GM12878 (cell line): ENCODE data around the gene SNCB. TPM values are rescaled to one million over a fixed set of nuclear protein-coding genes. Genes with fewer than 3 reads are reported as not detected.

Experiments
- ATAC-seq: fragments of 200-7000 bp; cut with Tn5 transposase; 3 replicates; pipeline ENCODE4 v1.9.1; 2020; ENCODE audit warnings: mild to moderate bottlenecking, moderate library complexity
- BruUV-seq: library from RNA; stranded (reverse); fragments of 400-500 nt; replicated peaks from 2 replicates; lab custom pipeline; 2021; lab: Mats Ljungman, UMichigan
- CTCF ChIA-PET: fragments of 300-600 bp; sonication (Branson Sonifier 250); formaldehyde crosslinking; extraction: SDS; loops from one replicate; lab custom pipeline; 2021; ENCODE audit warnings: inconsistent platforms; lab: Yijun Ruan, JAX
- POLR2A ChIA-PET: fragments of 350-600 bp; formaldehyde crosslinking; extraction: SDS; loops from one replicate; lab custom pipeline; 2021; ENCODE audit warnings: inconsistent platforms; lab: Charles Lee
- RAD21 ChIA-PET: fragments of 300-600 bp; sonication (Branson Sonifier 250); formaldehyde crosslinking; loops from one replicate; lab custom pipeline; 2023; ENCODE audit warnings: antibody characterized with exemption; ENCODE audit not compliant: unreplicated experiment; lab: Charles Lee
- SMC1A ChIA-PET: fragments of 300-600 bp; sonication (Branson Sonifier 250); formaldehyde crosslinking; loops from one replicate; lab custom pipeline; 2023; ENCODE audit not compliant: unreplicated experiment, uncharacterized antibody; lab: Charles Lee
- DNase-seq: peaks from one replicate; pipeline ENCODE4 v3.0.0-alpha.2; 2011; ENCODE audit warnings: low read depth, low spot score
- FAIRE-seq: peaks from 3 replicates; lab custom pipeline; 2011; peaks lifted over from hg19 to GRCh38; lab: Jason Lieb, UNC
- H2AFZ ChIP-seq: 2 replicates; pipeline ENCODE4 v1.6.0; 2011; ENCODE audit warnings: low read depth, low read length, control low read depth; ENCODE audit not compliant: control insufficient read depth
- H3K27ac ChIP-seq: 2 replicates; pipeline ENCODE4 v1.5.1; 2011; ENCODE audit warnings: control low read depth; ENCODE audit not compliant: control insufficient read depth, insufficient read depth
- H3K27me3 ChIP-seq, 2 experiments: replicated peaks in 1 of 2; 2 replicates each; pipeline versions ENCODE4 v1.6.0 to v1.6.1; 2011; ENCODE audit warnings: low read length in 1 of 2; ENCODE audit not compliant: control insufficient read depth in 2 of 2, insufficient read depth in 2 of 2
- H3K36me3 ChIP-seq, 2 experiments: 2 replicates each; pipeline ENCODE4 v1.5.1; 2011; ENCODE audit warnings: low read length in 1 of 2; ENCODE audit not compliant: control insufficient read depth in 2 of 2, insufficient read depth in 2 of 2
- H3K4me1 ChIP-seq: 2 replicates; pipeline ENCODE4 v1.6.1; 2011; ENCODE audit warnings: mild to moderate bottlenecking, low read length, moderate library complexity, mixed read lengths; ENCODE audit not compliant: control insufficient read depth, insufficient read depth
- H3K4me2 ChIP-seq: 2 replicates; pipeline ENCODE4 v1.6.0; 2011; ENCODE audit warnings: control low read depth; ENCODE audit not compliant: control insufficient read depth, insufficient read depth
- H3K4me3 ChIP-seq: fragments of 200-600 bp; sonication (generic); 2 replicates; pipeline ENCODE4 v1.5.1; 2016
- H3K79me2 ChIP-seq: 2 replicates; pipeline ENCODE4 v1.6.0; 2011; ENCODE audit warnings: low read length; ENCODE audit not compliant: control insufficient read depth, insufficient read depth
- H3K9ac ChIP-seq: 2 replicates; pipeline ENCODE4 v1.8.0; 2011; ENCODE audit warnings: low read length, control low read depth, mixed read lengths; ENCODE audit not compliant: control insufficient read depth, insufficient read depth
- H3K9me3 ChIP-seq: replicated peaks from 3 replicates; pipeline ENCODE4 v1.5.1; 2011; ENCODE audit warnings: mild to moderate bottlenecking, low read length; ENCODE audit not compliant: control insufficient read depth, insufficient read depth
- H4K20me1 ChIP-seq: 2 replicates; pipeline ENCODE4 v1.6.0; 2011; ENCODE audit not compliant: control insufficient read depth, insufficient read depth
- CBX5 ChIP-seq: sonication (generic); IDR thresholded peaks from 2 replicates; pipeline ENCODE4 v1.6.1; 2016; ENCODE audit warnings: low read depth, moderate library complexity, mild to moderate bottlenecking, inconsistent platforms
- GATAD2B ChIP-seq: fragments of 450-650 bp; conservative IDR thresholded peaks from 2 replicates; pipeline ENCODE4 v1.6.1; 2017; ENCODE audit warnings: low read depth, mild to moderate bottlenecking, moderate library complexity
- HDGF ChIP-seq: fragments of 450-650 bp; IDR thresholded peaks from 2 replicates; pipeline ENCODE4 v1.6.1; 2016; ENCODE audit warnings: antibody characterized with exemption
- IKZF1 ChIP-seq: fragments of 450-650 bp; conservative IDR thresholded peaks from 2 replicates; pipeline ENCODE4 v1.6.1; 2017; ENCODE audit warnings: antibody characterized with exemption, mild to moderate bottlenecking
- RFX5 ChIP-seq: IDR thresholded peaks from 2 replicates; pipeline ENCODE4 v1.6.1; 2011; ENCODE audit warnings: low read depth, low read length, improper control_type of control experiment
- RUNX3 ChIP-seq: IDR thresholded peaks from 2 replicates; pipeline ENCODE4 v1.6.1; 2012; ENCODE audit warnings: low read length, inconsistent platforms
- ZNF207 ChIP-seq: fragments of 450-650 bp; IDR thresholded peaks from 2 replicates; pipeline ENCODE4 v1.6.1; 2014; ENCODE audit warnings: antibody characterized with exemption, mild to moderate bottlenecking, borderline replicate concordance
- ZNF384 ChIP-seq: IDR thresholded peaks from 2 replicates; pipeline ENCODE4 v1.6.1; 2012; ENCODE audit warnings: low read depth, mild to moderate bottlenecking, low read length, improper control_type of control experiment, borderline replicate concordance
- WGBS: methylation state at CpG from one replicate; pipeline ENCODE4 v1.1.6; 2016; ENCODE audit warnings: low lambda C conversion rate; ENCODE audit not compliant: insufficient replicate concordance, insufficient coverage; ENCODE audit errors: missing lambda C conversion rate; 5-methylcytosine and 5-hydroxymethylcytosine counted together
- in situ Hi-C: fragments of 300-500 bp; cut with MboI; formaldehyde crosslinking; loops from 9 replicates; pipeline ENCODE4 v1.14.3; 2018; ENCODE audit warnings: mixed read lengths
- intact Hi-C: fragments of 100-400 bp; cut with micrococcal nuclease; formaldehyde crosslinking; loops from one replicate; pipeline ENCODE4 v1.14.2; 2022; ENCODE audit not compliant: unreplicated experiment
- polyA plus RNA-seq, 11 experiments: library from polyadenylated mRNA; depleted of rRNA in 4 of 11; unstranded in 6 of 11; stranded (reverse) in 5 of 11; fragments of >200 nt; fragmentation: Nextera tagmentation in 4 of 11; fragmentation: Illumina TruSeq in 1 of 11; extraction: Ambion mirVana in 4 of 11; extraction: Trizol in 1 of 11; gene quantifications; 1 replicate in 1 of 11; 2 replicates in 10 of 11; pipeline versions ENCODE4 v1.2.1 to v1.2.3, GENCODE V29; 2011 to 2016; ENCODE audit warnings: inconsistent platforms in 2 of 11, missing spikeins in 2 of 11, low read depth in 1 of 11
- total RNA-seq, 4 experiments: library from RNA; depleted of rRNA in 3 of 4; stranded (reverse); fragments of >200 nt in 3 of 4; fragmentation: Illumina TruSeq in 1 of 4; extraction: Trizol in 1 of 4; gene quantifications; 2 replicates each; pipeline versions ENCODE4 v1.2.1 to v1.2.3, GENCODE V29; 2013 to 2021
- TF ChIP-seq, protein P1 (sequence below): fragments of 450-650 bp; formaldehyde crosslinking; IDR thresholded peaks from 2 replicates; pipeline ENCODE4 v1.4.0; 2022; ENCODE audit warnings: mild to moderate bottlenecking, moderate library complexity
- TF ChIP-seq, protein P2 (sequence below): IDR thresholded peaks from 2 replicates; pipeline ENCODE4 v1.6.1; 2012; ENCODE audit warnings: improper control_type of control experiment, low read depth, low read length; ENCODE audit not compliant: insufficient replicate concordance

The SNCB gene
- total and polyA plus RNA-seq, 10 of the 15 experiments (the other 5 are each of a cell fraction or from before 2014, with no cell fraction given) = 0.75 TPM; not detected in 9

DNA sequence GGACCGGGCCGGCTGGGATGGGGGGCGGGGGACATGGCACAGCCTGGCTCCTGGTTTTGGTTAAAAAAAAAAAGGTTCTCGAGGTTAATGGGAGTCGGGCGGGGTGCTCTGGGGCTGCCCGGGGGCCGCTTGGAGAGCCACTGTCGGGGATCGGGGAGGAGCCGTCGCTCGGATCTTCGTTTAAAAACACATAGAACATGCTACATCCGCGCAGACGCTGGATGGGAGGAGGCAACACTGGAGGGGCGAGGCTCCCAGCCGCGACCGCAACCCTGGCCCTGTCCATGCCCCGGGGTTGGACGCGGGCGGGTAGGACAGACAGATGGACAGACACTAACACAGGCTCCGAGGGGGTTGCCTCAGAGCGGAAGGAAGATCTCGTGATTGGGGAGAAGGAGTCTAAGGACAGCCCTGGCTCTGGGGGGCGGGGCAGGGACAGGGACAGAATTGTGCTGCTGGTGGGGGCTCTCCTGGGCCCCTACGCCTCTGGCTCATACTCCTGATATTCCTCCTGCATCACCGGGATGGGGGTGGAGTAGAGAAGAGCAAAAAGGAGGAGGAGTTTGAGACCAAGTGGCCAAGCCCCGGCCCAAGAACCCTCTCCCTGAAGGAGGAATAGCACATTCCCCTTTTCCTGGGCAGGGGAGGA, 9.9 kb downstream of the SNCB start (continued):
- TF ChIP-seq, protein P1, sequence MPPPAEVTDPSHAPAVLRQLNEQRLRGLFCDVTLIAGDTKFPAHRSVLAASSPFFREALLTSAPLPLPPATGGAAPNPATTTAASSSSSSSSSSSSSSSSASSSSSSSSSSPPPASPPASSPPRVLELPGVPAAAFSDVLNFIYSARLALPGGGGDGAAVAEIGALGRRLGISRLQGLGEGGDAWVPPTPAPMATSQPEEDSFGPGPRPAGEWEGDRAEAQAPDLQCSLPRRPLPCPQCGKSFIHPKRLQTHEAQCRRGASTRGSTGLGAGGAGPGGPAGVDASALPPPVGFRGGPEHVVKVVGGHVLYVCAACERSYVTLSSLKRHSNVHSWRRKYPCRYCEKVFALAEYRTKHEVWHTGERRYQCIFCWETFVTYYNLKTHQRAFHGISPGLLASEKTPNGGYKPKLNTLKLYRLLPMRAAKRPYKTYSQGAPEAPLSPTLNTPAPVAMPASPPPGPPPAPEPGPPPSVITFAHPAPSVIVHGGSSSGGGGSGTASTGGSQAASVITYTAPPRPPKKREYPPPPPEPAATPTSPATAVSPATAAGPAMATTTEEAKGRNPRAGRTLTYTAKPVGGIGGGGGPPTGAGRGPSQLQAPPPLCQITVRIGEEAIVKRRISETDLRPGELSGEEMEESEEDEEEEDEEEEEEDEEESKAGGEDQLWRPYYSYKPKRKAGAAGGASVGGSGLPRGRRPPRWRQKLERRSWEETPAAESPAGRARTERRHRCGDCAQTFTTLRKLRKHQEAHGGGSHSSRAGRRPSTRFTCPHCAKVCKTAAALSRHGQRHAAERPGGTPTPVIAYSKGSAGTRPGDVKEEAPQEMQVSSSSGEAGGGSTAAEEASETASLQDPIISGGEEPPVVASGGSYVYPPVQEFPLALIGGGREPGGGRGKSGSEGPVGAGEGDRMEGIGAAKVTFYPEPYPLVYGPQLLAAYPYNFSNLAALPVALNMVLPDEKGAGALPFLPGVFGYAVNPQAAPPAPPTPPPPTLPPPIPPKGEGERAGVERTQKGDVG (CRISPR knock-in tag) = no peak
- no peak for TF ChIP-seq GATAD2B
- TF ChIP-seq CBX5 = no peak

DNA sequence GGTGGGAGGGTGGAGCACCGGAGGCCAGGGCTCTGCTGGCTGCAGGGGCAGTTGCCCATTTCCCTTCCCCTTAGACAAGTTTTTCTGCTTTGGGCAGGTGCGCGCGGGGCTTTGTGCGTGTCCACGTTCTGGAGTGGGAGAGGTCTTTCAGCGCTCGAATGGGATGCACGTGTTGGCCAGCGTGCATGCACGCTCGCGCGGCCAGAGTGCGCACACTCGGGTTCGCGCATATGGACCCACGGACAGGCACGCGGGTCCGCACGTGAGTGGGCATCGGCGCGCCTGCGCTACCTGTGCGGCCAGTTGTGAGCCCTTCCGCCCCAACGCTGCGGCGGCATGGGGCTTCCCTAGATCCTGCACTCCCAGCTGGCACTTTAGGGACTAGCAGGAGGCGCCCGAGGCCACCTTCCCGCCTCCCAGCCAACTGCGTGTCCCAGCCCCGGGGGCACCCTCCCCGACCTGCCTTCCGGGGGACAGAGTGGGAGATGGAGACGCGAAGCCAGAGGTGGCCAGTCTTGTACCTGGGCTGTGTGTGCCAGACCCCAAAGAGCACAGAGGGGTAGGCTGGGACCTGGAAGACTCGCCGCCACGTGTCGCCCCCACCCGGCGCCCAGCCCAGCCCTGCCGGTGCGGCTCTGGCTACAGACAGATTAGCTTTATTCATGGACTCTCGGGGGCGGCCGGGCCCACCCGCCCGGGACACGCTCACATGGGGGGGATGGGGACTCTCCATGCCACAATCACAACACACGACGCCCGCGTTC, 10.6 kb downstream of the SNCB start:
- in situ Hi-C loops = no loop called here
- no peak overlapping the region for H2AFZ ChIP-seq
- H4K20me1 ChIP-seq = no peaks in the 10 kb centered on the region
- no TSS peak for BruUV-seq
- H3K27ac ChIP-seq = no peak overlapping the region
- ChIA-PET SMC1A (no interaction called here), CTCF (no interaction called here), POLR2A (no interaction called here), RAD21 (no interaction called here)
- H3K9me3 ChIP-seq = no peaks in the 10 kb centered on the region
- intact Hi-C loops = loop anchor here (5.0 kb wide), 1 partner anchor 47 kb away; no protein-coding TSS in a partner anchor
- H3K27me3 ChIP-seq = peaks cover 4 to 7% of the 10 kb centered on the region in 2 experiments
- H3K79me2 ChIP-seq = no peaks in the 10 kb centered on the region
- DNase-seq (no peak), ATAC-seq (no peak), FAIRE-seq (no peak)
- no peaks in the 10 kb centered on the region for H3K36me3 ChIP-seq
- no peak for TF ChIP-seq ZNF207
- no peak for TF ChIP-seq IKZF1
- TF ChIP-seq, protein P2, sequence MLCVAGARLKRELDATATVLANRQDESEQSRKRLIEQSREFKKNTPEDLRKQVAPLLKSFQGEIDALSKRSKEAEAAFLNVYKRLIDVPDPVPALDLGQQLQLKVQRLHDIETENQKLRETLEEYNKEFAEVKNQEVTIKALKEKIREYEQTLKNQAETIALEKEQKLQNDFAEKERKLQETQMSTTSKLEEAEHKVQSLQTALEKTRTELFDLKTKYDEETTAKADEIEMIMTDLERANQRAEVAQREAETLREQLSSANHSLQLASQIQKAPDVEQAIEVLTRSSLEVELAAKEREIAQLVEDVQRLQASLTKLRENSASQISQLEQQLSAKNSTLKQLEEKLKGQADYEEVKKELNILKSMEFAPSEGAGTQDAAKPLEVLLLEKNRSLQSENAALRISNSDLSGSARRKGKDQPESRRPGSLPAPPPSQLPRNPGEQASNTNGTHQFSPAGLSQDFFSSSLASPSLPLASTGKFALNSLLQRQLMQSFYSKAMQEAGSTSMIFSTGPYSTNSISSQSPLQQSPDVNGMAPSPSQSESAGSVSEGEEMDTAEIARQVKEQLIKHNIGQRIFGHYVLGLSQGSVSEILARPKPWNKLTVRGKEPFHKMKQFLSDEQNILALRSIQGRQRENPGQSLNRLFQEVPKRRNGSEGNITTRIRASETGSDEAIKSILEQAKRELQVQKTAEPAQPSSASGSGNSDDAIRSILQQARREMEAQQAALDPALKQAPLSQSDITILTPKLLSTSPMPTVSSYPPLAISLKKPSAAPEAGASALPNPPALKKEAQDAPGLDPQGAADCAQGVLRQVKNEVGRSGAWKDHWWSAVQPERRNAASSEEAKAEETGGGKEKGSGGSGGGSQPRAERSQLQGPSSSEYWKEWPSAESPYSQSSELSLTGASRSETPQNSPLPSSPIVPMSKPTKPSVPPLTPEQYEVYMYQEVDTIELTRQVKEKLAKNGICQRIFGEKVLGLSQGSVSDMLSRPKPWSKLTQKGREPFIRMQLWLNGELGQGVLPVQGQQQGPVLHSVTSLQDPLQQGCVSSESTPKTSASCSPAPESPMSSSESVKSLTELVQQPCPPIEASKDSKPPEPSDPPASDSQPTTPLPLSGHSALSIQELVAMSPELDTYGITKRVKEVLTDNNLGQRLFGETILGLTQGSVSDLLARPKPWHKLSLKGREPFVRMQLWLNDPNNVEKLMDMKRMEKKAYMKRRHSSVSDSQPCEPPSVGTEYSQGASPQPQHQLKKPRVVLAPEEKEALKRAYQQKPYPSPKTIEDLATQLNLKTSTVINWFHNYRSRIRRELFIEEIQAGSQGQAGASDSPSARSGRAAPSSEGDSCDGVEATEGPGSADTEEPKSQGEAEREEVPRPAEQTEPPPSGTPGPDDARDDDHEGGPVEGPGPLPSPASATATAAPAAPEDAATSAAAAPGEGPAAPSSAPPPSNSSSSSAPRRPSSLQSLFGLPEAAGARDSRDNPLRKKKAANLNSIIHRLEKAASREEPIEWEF = no peak
- no peak for TF ChIP-seq HDGF
- TF ChIP-seq RFX5 = no peak
- TF ChIP-seq RUNX3 = no peak
- TF ChIP-seq ZNF384 = no peak
- H3K4me2 ChIP-seq = no peak overlapping the region
- no peaks in the 10 kb centered on the region for H3K4me1 ChIP-seq
- 58% methylated on average over 45 of the region's 59 CpGs for WGBS
- H3K4me3 ChIP-seq = no peak overlapping the region
- H3K9ac ChIP-seq = no peak overlapping the region
